ENCODE results near the gene RIPK3.

DNA sequence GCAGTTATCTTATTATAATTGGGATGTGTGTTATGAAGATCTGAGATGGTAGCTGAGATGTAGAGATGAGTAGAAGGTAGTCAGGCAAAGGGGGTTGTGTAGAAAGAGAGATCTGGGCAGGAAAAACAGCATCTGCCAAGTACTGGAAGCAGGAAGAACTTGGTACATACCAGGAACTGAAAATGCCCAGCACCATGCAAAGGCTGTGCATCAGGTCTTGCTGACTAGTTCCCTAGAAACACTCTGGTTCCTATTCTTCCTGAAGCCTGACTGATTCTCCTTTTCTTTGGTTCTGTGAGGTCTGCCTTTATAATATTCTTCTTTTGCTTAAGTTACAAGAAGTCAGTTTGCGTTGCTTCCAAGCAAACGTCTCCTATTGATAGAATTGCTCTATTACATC, 21.5 kb upstream of the RIPK3 start:
- TF ChIP-seq, protein P1, sequence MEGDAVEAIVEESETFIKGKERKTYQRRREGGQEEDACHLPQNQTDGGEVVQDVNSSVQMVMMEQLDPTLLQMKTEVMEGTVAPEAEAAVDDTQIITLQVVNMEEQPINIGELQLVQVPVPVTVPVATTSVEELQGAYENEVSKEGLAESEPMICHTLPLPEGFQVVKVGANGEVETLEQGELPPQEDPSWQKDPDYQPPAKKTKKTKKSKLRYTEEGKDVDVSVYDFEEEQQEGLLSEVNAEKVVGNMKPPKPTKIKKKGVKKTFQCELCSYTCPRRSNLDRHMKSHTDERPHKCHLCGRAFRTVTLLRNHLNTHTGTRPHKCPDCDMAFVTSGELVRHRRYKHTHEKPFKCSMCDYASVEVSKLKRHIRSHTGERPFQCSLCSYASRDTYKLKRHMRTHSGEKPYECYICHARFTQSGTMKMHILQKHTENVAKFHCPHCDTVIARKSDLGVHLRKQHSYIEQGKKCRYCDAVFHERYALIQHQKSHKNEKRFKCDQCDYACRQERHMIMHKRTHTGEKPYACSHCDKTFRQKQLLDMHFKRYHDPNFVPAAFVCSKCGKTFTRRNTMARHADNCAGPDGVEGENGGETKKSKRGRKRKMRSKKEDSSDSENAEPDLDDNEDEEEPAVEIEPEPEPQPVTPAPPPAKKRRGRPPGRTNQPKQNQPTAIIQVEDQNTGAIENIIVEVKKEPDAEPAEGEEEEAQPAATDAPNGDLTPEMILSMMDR (IDR thresholded peaks at IDR 0.05; ENCODE audit: poor library complexity): no peak
- TF ChIP-seq EZH2 (IDR thresholded peaks at IDR 0.05; ENCODE audit: borderline replicate concordance): no peak
